ENCODE data around the gene TMC5. TPM values are rescaled to one million over a fixed set of nuclear protein-coding genes. Genes with fewer than 3 reads are reported as not detected.

Gene TMC5
- total and polyA plus RNA-seq, 2 of the 13 experiments (the other 11 are each of a cell fraction or from before 2014, with no cell fraction given), result 0.09 to 0.41 TPM

GRCh38 chr16:19521471-19522396 lies 104.1 kb downstream of the TMC5 start, which contains the start of gene GDE1 (continued):
- peak; percentile 74; the same call in 1 of the 2 replicates for TF ChIP-seq SMAD1 (CRISPR knock-in tag; IDR thresholded peaks at IDR 0.05; ENCODE audit: borderline replicate concordance, low read depth)
- no peak for TF ChIP-seq ZNF512 (CRISPR knock-in tag; IDR thresholded peaks at IDR 0.05)
- TF ChIP-seq XRCC5 (optimal IDR thresholded peaks at IDR 0.05; ENCODE audit: low read length), result peak; percentile 97
- no peak for TF ChIP-seq TP53 (CRISPR knock-in tag; conservative IDR thresholded peaks at IDR 0.05)
- no peak for TF ChIP-seq TBP (CRISPR knock-in tag; IDR thresholded peaks at IDR 0.05)
- TF ChIP-seq FOXC1 (CRISPR knock-in tag; IDR thresholded peaks at IDR 0.05; ENCODE audit: borderline replicate concordance), result peak; percentile 68
- TF ChIP-seq BATF2 (CRISPR knock-in tag; IDR thresholded peaks at IDR 0.05), result no peak
- no peak for TF ChIP-seq REST (IDR thresholded peaks at IDR 0.05; ENCODE audit: borderline replicate concordance in 1 of 2, low read depth in 1 of 2, low read length in 2 of 2)
- peak; percentile 78; the same call in 1 of the 2 replicates for TF ChIP-seq ZNF124 (CRISPR knock-in tag; IDR thresholded peaks at IDR 0.05)
- TF ChIP-seq TAF15 (IDR thresholded peaks at IDR 0.05; ENCODE audit: low read depth, low read length, poor library complexity, severe bottlenecking), result peak; percentile 72
- no peak for TF ChIP-seq DPF2 (CRISPR knock-in tag; IDR thresholded peaks at IDR 0.05; ENCODE audit: borderline replicate concordance, low read depth)
- TF ChIP-seq ZNF557 (CRISPR knock-in tag; IDR thresholded peaks at IDR 0.05), result 0 out of 2 replicates have a peak, but pooled peaks have one; percentile 20
- peak; percentile 99 for TF ChIP-seq ZNF883 (CRISPR knock-in tag; IDR thresholded peaks at IDR 0.05; ENCODE audit: not compliant biosample characterization)
- peak; percentile 71; the same call in 1 of the 2 replicates for TF ChIP-seq ZNF790 (CRISPR knock-in tag; IDR thresholded peaks at IDR 0.05; ENCODE audit: borderline replicate concordance)
- peak; percentile 46 for TF ChIP-seq PAXIP1 (CRISPR knock-in tag; conservative IDR thresholded peaks at IDR 0.05)
- TF ChIP-seq SMARCC2 (IDR thresholded peaks at IDR 0.05), result no peak
- TF ChIP-seq STAG1 (CRISPR knock-in tag; IDR thresholded peaks at IDR 0.05), result no peak
- peak; percentile 76; the same call in 1 of the 2 replicates for TF ChIP-seq RFX5 (IDR thresholded peaks at IDR 0.05; ENCODE audit: low read depth, low read length)
- TF ChIP-seq RBFOX2 (IDR thresholded peaks at IDR 0.05; ENCODE audit: low read depth, low read length), result peak; percentile 95
